Activated CD4-positive, alpha-beta T cell treated with anti-CD3 and anti-CD28 coated beads, Interleukin-2, amount 50 U/mL, for 48 hours (primary cell): Measurements from ENCODE around the gene CAMSAP1.

Experiments used
- DNase-seq, 2 experiments: peaks; one replicate each; pipeline ENCODE4 v3.0.0-alpha.2; 2020

Gene CAMSAP1

DNA sequence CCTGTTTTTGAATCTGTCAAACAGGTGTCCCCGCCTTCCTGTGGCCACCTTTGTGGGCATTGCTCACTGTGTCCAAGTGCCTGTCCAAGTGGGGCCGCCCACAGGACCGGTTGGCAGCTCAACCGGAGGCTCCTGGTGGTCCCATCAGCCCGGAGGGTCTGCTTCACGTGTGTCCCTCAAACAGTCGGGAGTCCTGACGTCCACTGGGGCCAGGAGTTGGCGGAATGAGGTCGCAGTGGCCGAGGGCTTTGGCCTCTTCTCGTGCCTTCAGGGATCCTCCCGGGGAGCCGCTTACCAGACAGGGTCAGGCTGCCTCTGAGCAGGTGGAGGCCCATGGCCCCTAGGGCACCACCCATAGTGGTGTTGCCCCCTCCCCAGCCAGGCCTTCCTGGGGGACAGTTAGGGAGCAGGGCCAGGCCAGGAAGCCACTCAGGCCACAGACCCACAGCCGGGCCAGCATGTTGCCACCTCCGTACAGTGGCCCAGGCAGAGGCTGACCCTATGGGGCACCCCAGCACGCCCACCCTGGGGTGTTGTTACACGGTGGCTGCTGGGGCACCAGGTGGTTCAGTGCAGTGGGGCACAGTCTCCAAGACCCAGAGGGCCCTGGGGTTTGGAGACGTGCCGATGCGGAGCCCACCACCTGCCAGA lies 135.8 kb downstream of the CAMSAP1 start:
- no peak for DNase-seq

- DNase-seq, result no peak
Measured at GRCh38 chr9:135770771-135771170, 136.6 kb downstream of the CAMSAP1 start.

- no peak for DNase-seq
Measured at GRCh38 chr9:135770203-135770535, 137.2 kb downstream of the CAMSAP1 start.

- DNase-seq, result no peak
Measured at GRCh38 chr9:135769489-135770202, 137.7 kb downstream of the CAMSAP1 start.

DNA sequence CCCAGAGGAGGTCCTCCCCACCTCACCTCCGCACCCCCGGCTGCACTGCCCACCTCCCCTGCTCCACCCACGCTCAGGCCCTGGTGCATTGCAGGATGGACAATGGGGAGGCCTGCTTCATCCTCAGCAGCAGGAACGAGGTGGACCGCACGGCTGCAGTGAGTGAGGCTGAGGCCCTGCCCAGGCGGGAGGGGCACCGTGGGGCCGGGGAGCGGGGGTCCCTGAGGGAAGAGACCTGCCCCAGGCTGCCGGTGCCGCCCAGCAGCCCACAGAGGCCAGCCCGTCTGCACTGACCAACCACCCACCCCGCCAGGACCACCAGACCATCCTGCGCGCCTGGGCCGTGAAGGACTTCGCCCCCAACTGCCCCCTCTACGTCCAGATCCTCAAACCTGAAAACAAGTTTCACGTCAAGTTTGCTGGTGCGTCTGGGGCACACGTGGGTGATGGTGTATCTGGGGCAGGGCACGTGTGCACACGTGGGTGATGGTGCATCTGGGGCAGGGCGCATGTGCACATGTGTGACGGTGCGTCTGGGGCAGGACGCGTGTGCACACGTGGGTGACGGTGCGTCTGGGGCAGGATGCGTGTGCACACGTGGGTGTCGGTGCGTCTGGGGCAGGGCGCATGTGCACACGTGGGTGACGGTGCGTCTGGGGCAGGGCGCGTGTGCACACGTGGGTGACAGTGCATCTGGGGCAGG lies 138.7 kb downstream of the CAMSAP1 start:
- no peak for DNase-seq

DNA sequence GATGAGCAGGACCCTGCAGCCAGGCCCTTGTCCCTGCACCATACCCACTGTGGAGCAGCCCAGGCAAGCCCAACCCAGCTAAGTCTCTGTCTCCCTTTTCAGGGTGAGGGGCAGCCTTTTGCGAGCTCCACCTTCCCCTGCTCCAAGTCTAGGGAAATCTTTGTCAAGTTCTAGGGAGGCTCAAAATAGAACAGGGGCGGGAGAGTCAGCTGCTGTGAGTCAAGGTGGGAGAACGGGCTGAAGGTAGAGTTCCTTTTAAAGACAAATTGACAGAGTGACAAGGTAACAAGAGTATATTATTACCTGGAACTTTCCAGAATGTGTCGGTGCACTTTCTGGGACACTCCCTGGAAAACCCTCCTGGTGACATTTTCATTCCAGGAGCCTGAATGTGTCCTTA lies 140.6 kb downstream of the CAMSAP1 start:
- DNase-seq, result no peak

- DNase-seq, result no peak
Measured at GRCh38 chr9:135766251-135766650, 141.1 kb downstream of the CAMSAP1 start.

DNA sequence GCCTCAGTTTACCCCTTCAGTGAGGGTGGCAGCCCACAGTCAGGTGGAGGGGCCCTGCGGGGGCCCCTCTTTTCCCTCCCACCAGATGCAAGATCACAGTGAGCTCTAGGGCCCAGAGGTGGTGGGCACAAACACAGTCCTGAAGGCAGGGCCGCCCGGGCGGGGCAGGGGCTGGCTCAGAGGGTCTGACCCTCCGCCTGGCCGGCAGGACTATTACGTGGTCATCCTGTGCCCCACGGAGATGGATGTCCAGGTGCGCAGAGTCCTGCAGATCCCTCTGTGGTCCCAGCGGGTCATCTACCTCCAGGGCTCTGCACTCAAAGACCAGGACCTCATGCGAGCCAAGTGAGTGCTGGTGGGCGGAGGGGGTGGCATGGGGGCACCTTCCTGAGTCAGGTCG lies 141.9 kb downstream of the CAMSAP1 start:
- no peak for DNase-seq

GRCh38 chr9:135764731-135765130 lies 142.6 kb downstream of the CAMSAP1 start:
- no peak for DNase-seq

DNA sequence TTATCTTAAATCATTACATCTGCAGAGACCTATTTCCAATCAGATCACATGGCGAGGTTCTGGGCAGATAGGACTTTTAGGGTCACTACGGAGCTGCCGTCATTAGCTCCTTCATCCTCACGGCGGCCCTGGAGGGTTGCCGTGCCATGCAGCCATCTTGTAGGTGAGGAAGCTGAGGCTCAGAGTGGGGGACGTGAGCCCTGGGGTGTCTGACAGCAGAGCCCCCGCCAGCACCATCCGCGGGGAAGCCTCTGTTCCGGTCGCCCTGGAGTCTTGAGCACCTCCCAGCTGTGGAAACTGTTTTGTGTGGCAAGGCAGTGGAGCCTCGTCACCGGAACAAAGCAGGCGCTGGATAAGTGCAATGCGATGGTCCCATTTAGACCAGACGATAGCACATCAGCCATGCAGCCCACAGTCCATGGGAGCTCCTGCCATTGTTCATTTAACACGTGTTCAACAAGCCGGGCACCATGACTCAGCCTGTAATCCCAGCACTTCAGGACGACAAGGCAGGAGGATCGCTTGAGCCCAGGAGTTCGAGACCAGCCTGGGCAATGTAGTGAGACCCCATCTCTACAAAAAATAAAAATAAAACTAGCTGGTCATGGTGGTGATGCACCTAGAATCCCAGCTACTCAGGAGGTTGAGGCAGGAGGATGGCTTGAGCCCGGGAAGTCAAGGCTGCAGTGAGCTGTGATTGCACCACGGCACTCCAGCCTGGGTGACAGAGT lies 143.5 kb downstream of the CAMSAP1 start:
- no peak for DNase-seq

DNA sequence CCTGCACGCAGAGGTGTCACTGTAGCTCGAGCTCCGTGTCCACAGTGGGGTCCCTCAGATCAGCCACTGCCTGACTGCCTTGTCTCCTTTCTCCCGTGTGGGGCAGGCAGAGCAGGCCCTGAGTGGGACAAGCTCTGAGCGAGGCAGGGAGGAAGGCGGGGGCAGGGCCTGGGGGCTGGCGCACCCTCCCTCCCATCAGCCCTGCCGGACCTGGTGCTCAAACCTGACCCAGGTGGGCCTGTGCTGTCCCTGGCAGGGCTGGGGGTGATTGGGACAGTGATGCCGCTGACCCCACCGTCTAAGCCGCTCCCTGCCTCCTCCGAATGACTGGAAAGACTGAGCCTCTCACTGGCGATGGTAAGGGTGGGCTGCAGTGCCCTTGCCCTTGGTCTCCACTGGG lies 144.4 kb downstream of the CAMSAP1 start:
- no peak for DNase-seq

- no peak for DNase-seq
Measured at GRCh38 chr9:135761845-135762168, 145.5 kb downstream of the CAMSAP1 start.

DNA sequence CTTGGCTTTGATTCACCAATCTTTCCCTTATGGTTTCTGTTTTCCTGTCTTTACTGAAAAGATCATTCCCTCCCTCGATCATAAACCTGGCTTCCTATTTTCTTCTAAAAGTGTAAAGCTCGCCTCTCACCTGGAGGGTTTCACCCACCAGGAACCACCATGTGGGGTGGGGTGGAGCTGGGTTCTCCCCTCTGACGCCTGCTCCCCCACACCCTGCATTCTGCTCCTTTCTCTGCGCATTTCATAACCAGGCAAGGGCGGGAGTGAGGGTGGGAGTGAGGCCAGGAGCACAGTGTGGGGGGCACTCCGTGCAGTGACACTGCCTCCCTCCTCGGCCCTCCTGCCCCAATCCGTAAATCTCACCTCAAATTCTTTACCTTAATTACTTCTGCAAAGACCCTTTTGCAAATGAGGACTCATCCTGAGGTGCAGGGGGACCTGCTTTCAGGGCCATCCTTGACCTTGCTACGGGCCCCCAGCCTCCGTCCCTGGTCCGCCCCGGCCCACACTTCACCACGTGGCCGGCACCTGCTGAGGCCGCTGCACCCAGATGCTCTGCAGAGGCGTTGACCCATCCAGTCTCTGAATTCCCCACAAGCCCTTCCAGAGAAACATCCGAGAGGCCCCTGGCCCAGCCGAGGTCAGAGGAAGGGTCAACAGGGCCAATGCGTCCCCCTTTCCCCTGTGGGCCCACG lies 146.0 kb downstream of the CAMSAP1 start:
- DNase-seq, result no peak

DNA sequence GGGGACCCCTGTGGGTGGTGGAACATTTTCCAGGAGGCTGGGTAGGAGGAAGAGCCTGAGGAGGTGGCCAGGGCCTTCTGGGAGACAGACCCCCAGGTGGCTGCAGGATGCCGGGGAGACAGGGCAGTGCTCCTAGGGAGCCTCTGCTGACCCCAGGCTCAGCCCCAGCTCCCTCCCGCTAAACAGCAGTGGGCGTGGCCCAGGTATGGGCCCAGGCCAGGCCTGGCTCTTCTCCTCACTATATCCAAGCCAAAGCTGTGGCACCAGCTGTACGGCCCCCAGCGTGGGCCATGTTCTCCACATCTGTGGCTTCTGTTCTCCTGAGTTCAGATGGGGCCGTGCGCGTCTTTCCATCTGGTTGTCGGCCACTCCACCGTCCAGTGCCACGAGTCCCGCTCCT lies 146.9 kb downstream of the CAMSAP1 start:
- no peak for DNase-seq

GRCh38 chr9:135759676-135760300 lies 147.6 kb downstream of the CAMSAP1 start:
- no peak for DNase-seq

DNA sequence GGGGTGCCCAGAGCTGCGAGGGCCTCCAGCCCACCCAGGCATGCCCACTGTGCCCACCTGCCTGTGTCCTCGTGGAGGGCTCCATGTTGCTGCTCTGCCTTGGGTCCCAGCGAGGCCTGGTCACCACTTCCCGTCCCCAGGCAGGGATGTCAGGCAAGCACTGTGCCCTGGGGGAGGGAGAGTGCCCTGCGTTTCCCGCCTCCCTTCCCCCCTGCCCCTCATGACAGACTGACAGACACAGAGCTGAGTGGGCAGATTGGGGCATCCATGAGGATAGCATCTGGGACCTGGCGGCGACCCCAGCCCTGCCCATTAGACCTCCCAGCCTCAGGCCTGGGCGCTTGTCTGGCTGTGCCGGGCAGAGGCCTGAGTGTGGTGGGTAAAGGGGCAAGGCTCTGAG lies 148.5 kb downstream of the CAMSAP1 start:
- DNase-seq, result no peak
